ENCODE results near the gene RRAGB. TPM values are rescaled to one million over a fixed set of nuclear protein-coding genes. Genes with fewer than 3 reads are reported as not detected.

The RRAGB gene
- polyA plus RNA-seq, 4 donors: 7.6 to 25.7 (median 14.1) TPM

GRCh38 chrX:55778322-55778721 is 60.8 kb downstream of the RRAGB start:
- Histone ChIP-seq H3K4me1 (ENCODE audit: control insufficient read depth in 3 of 3, insufficient read depth in 2 of 3, low read depth in 1 of 3, low read length in 2 of 3) (no peaks in the 10 kb centered on the region), H3K4me3 (ENCODE audit: low read depth in 1 of 3, low read length in 3 of 3) (no peak overlapping the region), H3K36me3 (ENCODE audit: control insufficient read depth in 3 of 3, insufficient read depth in 2 of 3, low read depth in 1 of 3, low read length in 3 of 3) (no peaks in the 10 kb centered on the region), H3K27me3 (ENCODE audit: control insufficient read depth in 3 of 3, insufficient read depth in 3 of 3, low read length in 3 of 3) (no peaks in the 10 kb centered on the region), H3K27ac (ENCODE audit: low read depth in 1 of 3, low read length in 2 of 3) (no peak overlapping the region), H3K9me3 (ENCODE audit: control insufficient read depth in 2 of 2, insufficient read depth in 1 of 2, low read depth in 1 of 2, low read length in 1 of 2) (peaks cover 0 to 3% of the 10 kb centered on the region in 2 donors)
- no peak for DNase-seq
- no peak for FAIRE-seq

GRCh38 chrX:55783723-55784122 is 66.2 kb downstream of the RRAGB start:
- FAIRE-seq (no peak), DNase-seq (no peak)
- Histone ChIP-seq H3K4me1 (ENCODE audit: control insufficient read depth in 3 of 3, insufficient read depth in 2 of 3, low read depth in 1 of 3, low read length in 2 of 3) (no peaks in the 10 kb centered on the region), H3K9me3 (ENCODE audit: control insufficient read depth in 2 of 2, insufficient read depth in 1 of 2, low read depth in 1 of 2, low read length in 1 of 2) (no peaks in the 10 kb centered on the region), H3K27ac (ENCODE audit: low read depth in 1 of 3, low read length in 2 of 3) (no peak overlapping the region), H3K36me3 (ENCODE audit: control insufficient read depth in 3 of 3, insufficient read depth in 2 of 3, low read depth in 1 of 3, low read length in 3 of 3) (no peaks in the 10 kb centered on the region), H3K27me3 (ENCODE audit: control insufficient read depth in 3 of 3, insufficient read depth in 3 of 3, low read length in 3 of 3) (no peaks in the 10 kb centered on the region), H3K4me3 (ENCODE audit: low read depth in 1 of 3, low read length in 3 of 3) (no peak overlapping the region)
- 80 to 92% (median 82%) methylated on average over 3 of the region's 3 CpGs for WGBS, 3 donors

- Histone ChIP-seq H3K4me3 (ENCODE audit: low read depth in 1 of 3, low read length in 3 of 3) (no peak overlapping the region), H3K4me1 (ENCODE audit: control insufficient read depth in 3 of 3, insufficient read depth in 2 of 3, low read depth in 1 of 3, low read length in 2 of 3) (no peaks in the 10 kb centered on the region), H3K27ac (ENCODE audit: low read depth in 1 of 3, low read length in 2 of 3) (no peak overlapping the region), H3K27me3 (ENCODE audit: control insufficient read depth in 3 of 3, insufficient read depth in 3 of 3, low read length in 3 of 3) (no peaks in the 10 kb centered on the region), H3K36me3 (ENCODE audit: control insufficient read depth in 3 of 3, insufficient read depth in 2 of 3, low read depth in 1 of 3, low read length in 3 of 3) (no peaks in the 10 kb centered on the region), H3K9me3 (ENCODE audit: control insufficient read depth in 2 of 2, insufficient read depth in 1 of 2, low read depth in 1 of 2, low read length in 1 of 2) (no peaks in the 10 kb centered on the region)
- FAIRE-seq (no peak), DNase-seq (no peak)
These were observed 69.5 kb downstream of the RRAGB start for GRCh38 chrX:55787063-55787462.

GRCh38 chrX:55787727-55788126 is 70.2 kb downstream of the RRAGB start:
- Histone ChIP-seq H3K27me3 (ENCODE audit: control insufficient read depth in 3 of 3, insufficient read depth in 3 of 3, low read length in 3 of 3) (no peaks in the 10 kb centered on the region), H3K27ac (ENCODE audit: low read depth in 1 of 3, low read length in 2 of 3) (no peak overlapping the region), H3K4me3 (ENCODE audit: low read depth in 1 of 3, low read length in 3 of 3) (no peak overlapping the region), H3K4me1 (ENCODE audit: control insufficient read depth in 3 of 3, insufficient read depth in 2 of 3, low read depth in 1 of 3, low read length in 2 of 3) (no peaks in the 10 kb centered on the region), H3K36me3 (ENCODE audit: control insufficient read depth in 3 of 3, insufficient read depth in 2 of 3, low read depth in 1 of 3, low read length in 3 of 3) (no peaks in the 10 kb centered on the region), H3K9me3 (ENCODE audit: control insufficient read depth in 2 of 2, insufficient read depth in 1 of 2, low read depth in 1 of 2, low read length in 1 of 2) (no peaks in the 10 kb centered on the region)
- WGBS, 3 donors: 50 to 76% (median 68%) methylated on average over 2 of the region's 2 CpGs
- FAIRE-seq: no peak
- DNase-seq: no peak

- FAIRE-seq (no peak), DNase-seq (no peak)
These were observed 76.9 kb downstream of the RRAGB start for GRCh38 chrX:55794405-55794804.

GRCh38 chrX:55796496-55796895 is 78.9 kb downstream of the RRAGB start:
- DNase-seq: no peak
- FAIRE-seq: no peak
- 30 to 60% (median 42%) methylated on average over 3 of the region's 3 CpGs for WGBS, 3 donors

More at GRCh38 chrX:55794405-55794804, 76.9 kb downstream of the RRAGB start:
- no peaks in the 10 kb centered on the region for H3K9me3 ChIP-seq (ENCODE audit: control insufficient read depth in 2 of 2, insufficient read depth in 1 of 2, low read depth in 1 of 2, low read length in 1 of 2)
- H3K36me3 ChIP-seq (ENCODE audit: control insufficient read depth in 3 of 3, insufficient read depth in 2 of 3, low read depth in 1 of 3, low read length in 3 of 3): no peaks in the 10 kb centered on the region
- H3K27me3 ChIP-seq (ENCODE audit: control insufficient read depth in 3 of 3, insufficient read depth in 3 of 3, low read length in 3 of 3): no peaks in the 10 kb centered on the region
- no peaks in the 10 kb centered on the region for H3K4me1 ChIP-seq (ENCODE audit: control insufficient read depth in 3 of 3, insufficient read depth in 2 of 3, low read depth in 1 of 3, low read length in 2 of 3)
- no peak overlapping the region for H3K4me3 ChIP-seq (ENCODE audit: low read depth in 1 of 3, low read length in 3 of 3)
- WGBS, 3 donors: 73 to 95% (median 79%) methylated on average over 1 of the region's 1 CpG
- no peak overlapping the region for H3K27ac ChIP-seq (ENCODE audit: low read depth in 1 of 3, low read length in 2 of 3)

GRCh38 chrX:55801811-55802210 is 84.3 kb downstream of the RRAGB start:
- DNase-seq (peak; percentile 23 to 29), FAIRE-seq (peak; percentile 53)
- Histone ChIP-seq H3K4me3 (ENCODE audit: low read depth in 1 of 3, low read length in 3 of 3) (no peak overlapping the region), H3K27me3 (ENCODE audit: control insufficient read depth in 3 of 3, insufficient read depth in 3 of 3, low read length in 3 of 3) (no peaks in the 10 kb centered on the region), H3K27ac (ENCODE audit: low read depth in 1 of 3, low read length in 2 of 3) (no peak overlapping the region), H3K9me3 (ENCODE audit: control insufficient read depth in 2 of 2, insufficient read depth in 1 of 2, low read depth in 1 of 2, low read length in 1 of 2) (no peaks in the 10 kb centered on the region), H3K4me1 (ENCODE audit: control insufficient read depth in 3 of 3, insufficient read depth in 2 of 3, low read depth in 1 of 3, low read length in 2 of 3) (no peaks in the 10 kb centered on the region), H3K36me3 (ENCODE audit: control insufficient read depth in 3 of 3, insufficient read depth in 2 of 3, low read depth in 1 of 3, low read length in 3 of 3) (no peaks in the 10 kb centered on the region)
- 25 to 36% (median 35%) methylated on average over 1 of the region's 1 CpG for WGBS, 3 donors

More at GRCh38 chrX:55796496-55796895, 78.9 kb downstream of the RRAGB start:
- no peaks in the 10 kb centered on the region for H3K4me1 ChIP-seq (ENCODE audit: control insufficient read depth in 3 of 3, insufficient read depth in 2 of 3, low read depth in 1 of 3, low read length in 2 of 3)
- no peaks in the 10 kb centered on the region for H3K36me3 ChIP-seq (ENCODE audit: control insufficient read depth in 3 of 3, insufficient read depth in 2 of 3, low read depth in 1 of 3, low read length in 3 of 3)
- no peak overlapping the region for H3K4me3 ChIP-seq (ENCODE audit: low read depth in 1 of 3, low read length in 3 of 3)
- H3K9me3 ChIP-seq (ENCODE audit: control insufficient read depth in 2 of 2, insufficient read depth in 1 of 2, low read depth in 1 of 2, low read length in 1 of 2): no peaks in the 10 kb centered on the region
- H3K27ac ChIP-seq (ENCODE audit: low read depth in 1 of 3, low read length in 2 of 3): no peak overlapping the region
- no peaks in the 10 kb centered on the region for H3K27me3 ChIP-seq (ENCODE audit: control insufficient read depth in 3 of 3, insufficient read depth in 3 of 3, low read length in 3 of 3)

Other genes starting within 250 kb of the RRAGB start
- gene USP51, start 227.9 kb upstream of the RRAGB start, polyA plus RNA-seq: 1 to 10 TPM in 1 of 4 donors, under 1 TPM in 1, not detected in 2; 0.40 to 9.8 TPM
- gene FOXR2, start 94.3 kb upstream of the RRAGB start, polyA plus RNA-seq: under 1 TPM in 1 of 4 donors, not detected in 3; 0.56 TPM

All from small intestine (tissue), 7 donors.